NCI-H2196 treated with DMSO at 0.1 percent for 48 hours (cell line): ENCODE results near the gene THADA.
"Not testable (repeated sequence)": the region's sequence is repeated elsewhere in the genome, so short reads cannot be mapped to it uniquely, and the experiment has no call there.

ENCODE experiments used
- DNase-seq: peaks from one replicate; lab custom pipeline; 2025; ENCODE audit not compliant: unreplicated experiment; lab: John Stamatoyannopoulos, UW

Gene THADA

GRCh38 chr2:43198263-43198662 lies 397.6 kb downstream of the THADA start:
- DNase-seq, result no peak

GRCh38 chr2:43197588-43197896 lies 398.3 kb downstream of the THADA start:
- DNase-seq, result no peak

- no peak for DNase-seq
These were observed 398.9 kb downstream of the THADA start for GRCh38 chr2:43196768-43197587.

- no peak for DNase-seq
These were observed 401.5 kb downstream of the THADA start for GRCh38 chr2:43194121-43194869.

- DNase-seq, result no peak
These were observed 402.2 kb downstream of the THADA start for GRCh38 chr2:43193652-43194120.

GRCh38 chr2:43192744-43193651 lies 402.8 kb downstream of the THADA start:
- DNase-seq, result no peak

GRCh38 chr2:43191947-43192516 lies 403.8 kb downstream of the THADA start:
- no peak for DNase-seq

GRCh38 chr2:43190311-43191052 lies 405.4 kb downstream of the THADA start:
- no peak for DNase-seq

- DNase-seq, result not testable (repeated sequence)
These were observed 406.0 kb downstream of the THADA start for GRCh38 chr2:43189861-43190260.

- no peak for DNase-seq
These were observed 407.1 kb downstream of the THADA start for GRCh38 chr2:43188561-43189386.

GRCh38 chr2:43186679-43187374 lies 409.0 kb downstream of the THADA start:
- DNase-seq, result no peak

- no peak for DNase-seq
These were observed 409.5 kb downstream of the THADA start for GRCh38 chr2:43186321-43186678.

GRCh38 chr2:43185146-43185545 lies 410.7 kb downstream of the THADA start:
- no peak for DNase-seq

GRCh38 chr2:43184339-43184895 lies 411.4 kb downstream of the THADA start:
- DNase-seq, result no peak

- no peak for DNase-seq
These were observed 412.1 kb downstream of the THADA start for GRCh38 chr2:43183743-43184142.

- no peak for DNase-seq
These were observed 414.9 kb downstream of the THADA start for GRCh38 chr2:43180897-43181296.
